Immature natural killer cell (primary cell): ENCODE measurements around the gene ACTRT2. TPM values are rescaled to one million over a fixed set of nuclear protein-coding genes. Genes with fewer than 3 reads are reported as not detected.
A peak's percentile ranks its signal among the peaks of the same experiment; 100 is the strongest.

ENCODE experiments used
- DNase-seq, 3 donors: peaks; one replicate each; pipeline ENCODE4 v3.0.0; 2022; ENCODE audit warnings: mixed read lengths in 1 of 3
- H3K27ac Mint-ChIP-seq, 6 donors: one replicate each; pipeline ENCODE4 v1.8.0; 2020; ENCODE audit warnings: mixed read lengths in 6 of 6, mild to moderate bottlenecking in 5 of 6, inconsistent platforms in 4 of 6, moderate library complexity in 3 of 6
- H3K27me3 Mint-ChIP-seq, 3 donors: one replicate each; pipeline ENCODE4 v1.8.0; 2020 to 2021; ENCODE audit warnings: low read depth in 3 of 3, mild to moderate bottlenecking in 3 of 3, mixed read lengths in 3 of 3, moderate library complexity in 3 of 3, inconsistent platforms in 1 of 3
- H3K36me3 Mint-ChIP-seq, 3 donors: one replicate each; pipeline ENCODE4 v1.8.0; 2020; ENCODE audit warnings: mixed read lengths in 3 of 3, inconsistent platforms in 2 of 3, mild to moderate bottlenecking in 2 of 3
- H3K4me1 Mint-ChIP-seq, 2 donors: one replicate each; pipeline ENCODE4 v1.8.0; 2020; ENCODE audit warnings: inconsistent platforms in 2 of 2, mild to moderate bottlenecking in 2 of 2, mixed read lengths in 2 of 2, moderate library complexity in 1 of 2
- H3K4me3 Mint-ChIP-seq, 5 donors: one replicate each; pipeline ENCODE4 v1.8.0; 2020; ENCODE audit warnings: mild to moderate bottlenecking in 5 of 5, mixed read lengths in 5 of 5, inconsistent platforms in 3 of 5, moderate library complexity in 3 of 5
- H3K9me3 Mint-ChIP-seq, 6 donors: one replicate each; pipeline ENCODE4 v1.8.0; 2020; ENCODE audit warnings: mild to moderate bottlenecking in 6 of 6, mixed read lengths in 6 of 6, inconsistent platforms in 4 of 6, moderate library complexity in 3 of 6
- polyA plus RNA-seq, 3 donors: library from polyadenylated mRNA; unstranded; fragments of 300-500 nt; fragmentation: Illumina TruSeq; gene quantifications; one replicate each; pipeline ENCODE4 v1.2.3, GENCODE V29; 2021

ACTRT2 gene
- not detected for polyA plus RNA-seq

GRCh38 chr1:3021233-3021671 lies at the start of gene ACTRT2:
Gene ACTRT2 (plus strand): TSS chr1:3021467. CDS start chr1:3021687, 220 bp downstream.
- no peaks in the 10 kb centered on the region for H3K9me3 Mint-ChIP-seq
- no peak within 1 kb of the TSS for H3K27ac Mint-ChIP-seq

GRCh38 chr1:2971609-2972008 lies 49.7 kb upstream of the ACTRT2 start:
- no peak for DNase-seq

More at GRCh38 chr1:3021233-3021671, at the start of gene ACTRT2:
- Mint-ChIP-seq H3K36me3 (no peaks in the 10 kb centered on the region), H3K4me3 (no peak within 1 kb of the TSS), H3K27me3 (peaks cover 0 to 3% (median 2%) of the 10 kb centered on the region in 3 donors), H3K4me1 (no peaks in the 10 kb centered on the region)
- DNase-seq: no peak

GRCh38 chr1:2972011-2972878 lies 49.0 kb upstream of the ACTRT2 start:
- H3K27me3 Mint-ChIP-seq: peaks cover 0 to 4% (median 0%) of the 10 kb centered on the region in 3 donors
- H3K4me1 Mint-ChIP-seq: peaks cover 15 to 20% of the 10 kb centered on the region in 2 donors
- H3K4me3 Mint-ChIP-seq: peak overlapping the region in 3 of 5 donors; percentile 18 to 49 (median 48)
- no peaks in the 10 kb centered on the region for H3K9me3 Mint-ChIP-seq
- DNase-seq: no peak
- no peak overlapping the region for H3K27ac Mint-ChIP-seq
- H3K36me3 Mint-ChIP-seq: no peaks in the 10 kb centered on the region

More at GRCh38 chr1:2971609-2972008, 49.7 kb upstream of the ACTRT2 start:
- H3K27me3 Mint-ChIP-seq: peaks cover 0 to 6% (median 0%) of the 10 kb centered on the region in 3 donors
- H3K9me3 Mint-ChIP-seq: no peaks in the 10 kb centered on the region
- no peak overlapping the region for H3K4me3 Mint-ChIP-seq
- H3K27ac Mint-ChIP-seq: no peak overlapping the region
- no peaks in the 10 kb centered on the region for H3K36me3 Mint-ChIP-seq
- peaks cover 15 to 20% of the 10 kb centered on the region in 2 donors for H3K4me1 Mint-ChIP-seq

- H3K4me3 Mint-ChIP-seq: peak overlapping the region; percentile 21 to 70 (median 52)
- no peaks in the 10 kb centered on the region for H3K9me3 Mint-ChIP-seq
- no peaks in the 10 kb centered on the region for H3K27me3 Mint-ChIP-seq
- H3K27ac Mint-ChIP-seq: peak overlapping the region in 1 of 6 donors; percentile 36
- H3K36me3 Mint-ChIP-seq: no peaks in the 10 kb centered on the region
- no peak for DNase-seq
- peaks cover 15 to 20% of the 10 kb centered on the region in 2 donors for H3K4me1 Mint-ChIP-seq
Measured at GRCh38 chr1:2972879-2973575, 48.2 kb upstream of the ACTRT2 start.

GRCh38 chr1:2973601-2974593 lies 47.4 kb upstream of the ACTRT2 start:
- Mint-ChIP-seq H3K27ac (peak overlapping the region in 1 of 6 donors; percentile 36), H3K4me3 (peak overlapping the region; percentile 21 to 70 (median 52)), H3K27me3 (no peaks in the 10 kb centered on the region), H3K9me3 (no peaks in the 10 kb centered on the region), H3K4me1 (peaks cover 15 to 20% of the 10 kb centered on the region in 2 donors), H3K36me3 (no peaks in the 10 kb centered on the region)
- peak; percentile 8 to 47 (median 27) for DNase-seq

- Mint-ChIP-seq H3K9me3 (no peaks in the 10 kb centered on the region), H3K27me3 (no peaks in the 10 kb centered on the region), H3K4me3 (no peak overlapping the region), H3K4me1 (peaks cover 15 to 18% of the 10 kb centered on the region in 2 donors), H3K36me3 (no peaks in the 10 kb centered on the region), H3K27ac (no peak overlapping the region)
- no peak for DNase-seq
Measured at GRCh38 chr1:2974701-2975301, 46.5 kb upstream of the ACTRT2 start.

GRCh38 chr1:2975466-2976179 lies 45.6 kb upstream of the ACTRT2 start:
- Mint-ChIP-seq H3K27ac (no peak overlapping the region), H3K9me3 (no peaks in the 10 kb centered on the region), H3K36me3 (no peaks in the 10 kb centered on the region), H3K27me3 (no peaks in the 10 kb centered on the region), H3K4me3 (no peak overlapping the region), H3K4me1 (peaks cover 15 to 16% of the 10 kb centered on the region in 2 donors)
- no peak for DNase-seq

GRCh38 chr1:2976180-2976562 lies 45.1 kb upstream of the ACTRT2 start:
- peaks cover 15 to 16% of the 10 kb centered on the region in 2 donors for H3K4me1 Mint-ChIP-seq
- no peaks in the 10 kb centered on the region for H3K9me3 Mint-ChIP-seq
- H3K27me3 Mint-ChIP-seq: no peaks in the 10 kb centered on the region

GRCh38 chr1:2977886-2978611 lies 43.2 kb upstream of the ACTRT2 start:
- H3K9me3 Mint-ChIP-seq: no peaks in the 10 kb centered on the region
- H3K4me1 Mint-ChIP-seq: peaks cover 10 to 11% of the 10 kb centered on the region in 2 donors
- H3K4me3 Mint-ChIP-seq: no peak overlapping the region
- H3K27me3 Mint-ChIP-seq: no peaks in the 10 kb centered on the region
- DNase-seq: no peak
- no peak overlapping the region for H3K27ac Mint-ChIP-seq
- H3K36me3 Mint-ChIP-seq: no peaks in the 10 kb centered on the region

More at GRCh38 chr1:2976180-2976562, 45.1 kb upstream of the ACTRT2 start:
- no peak overlapping the region for H3K27ac Mint-ChIP-seq
- no peak overlapping the region for H3K4me3 Mint-ChIP-seq
- no peak for DNase-seq
- H3K36me3 Mint-ChIP-seq: no peaks in the 10 kb centered on the region

GRCh38 chr1:2978691-2979190 lies 42.5 kb upstream of the ACTRT2 start:
- no peaks in the 10 kb centered on the region for H3K27me3 Mint-ChIP-seq
- no peak for DNase-seq
- H3K4me1 Mint-ChIP-seq: peaks cover 3 to 4% of the 10 kb centered on the region in 2 donors
- no peaks in the 10 kb centered on the region for H3K36me3 Mint-ChIP-seq
- no peak overlapping the region for H3K4me3 Mint-ChIP-seq
- H3K27ac Mint-ChIP-seq: no peak overlapping the region
- no peaks in the 10 kb centered on the region for H3K9me3 Mint-ChIP-seq

- Mint-ChIP-seq H3K27me3 (no peaks in the 10 kb centered on the region), H3K36me3 (no peaks in the 10 kb centered on the region), H3K27ac (no peak overlapping the region), H3K9me3 (no peaks in the 10 kb centered on the region), H3K4me3 (no peak overlapping the region), H3K4me1 (no peaks in the 10 kb centered on the region)
- no peak for DNase-seq
Measured at GRCh38 chr1:2979191-2980072, 41.8 kb upstream of the ACTRT2 start.
